Stimulated activated CD8-positive, alpha-beta memory T cell treated with anti-CD3 and anti-CD28 coated beads, Interleukin-4, amount 100 ng/mL, for 24 hours (primary cell): ENCODE measurements around the gene TMEM30B.

ENCODE experiments used
- DNase-seq: peaks from one replicate; pipeline ENCODE4 v3.0.0-alpha.2; 2020; ENCODE audit warnings: low read depth

Gene TMEM30B

GRCh38 chr14:61233436-61233956, 47.6 kb downstream of the TMEM30B start:
- DNase-seq, result no peak

DNA sequence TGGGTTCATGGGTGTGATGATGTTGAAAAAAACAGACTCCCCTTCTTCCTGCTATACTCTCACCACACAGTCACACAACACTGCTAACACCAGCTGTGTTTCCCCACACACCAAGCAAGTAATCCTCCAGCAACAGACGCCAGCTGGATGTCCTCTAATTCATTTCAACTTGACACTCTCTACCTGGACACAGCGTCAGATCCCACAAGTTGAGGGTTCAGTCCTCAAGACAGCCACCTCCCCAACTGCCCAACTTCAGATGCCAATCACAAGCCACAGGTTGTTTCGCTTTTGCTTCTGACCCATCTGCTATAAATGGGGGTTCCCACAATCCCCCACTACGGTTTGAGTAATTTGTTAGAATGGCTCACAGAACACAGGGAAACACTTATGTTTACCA, 49.3 kb downstream of the TMEM30B start:
- DNase-seq, result no peak

DNA sequence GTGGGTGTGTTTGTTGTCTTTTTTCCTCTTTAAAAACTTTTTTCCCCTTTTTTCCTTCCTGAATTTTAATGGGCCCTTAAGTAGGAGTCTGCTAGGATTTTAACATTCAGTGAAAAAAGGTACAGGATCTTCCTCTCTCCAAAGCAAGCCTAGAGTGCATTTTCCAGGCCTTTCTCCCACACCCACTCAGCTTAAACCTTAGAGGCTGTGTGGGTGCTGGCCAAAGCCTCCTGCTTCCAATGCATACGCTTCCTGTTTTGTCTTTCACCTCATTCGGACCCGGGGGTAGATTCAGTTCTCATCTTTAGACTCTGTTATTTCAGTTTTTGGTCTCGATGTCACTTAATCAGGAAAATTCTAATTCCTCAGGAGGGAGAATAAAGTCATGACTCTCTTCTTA, 51.2 kb downstream of the TMEM30B start:
- DNase-seq, result no peak

DNA sequence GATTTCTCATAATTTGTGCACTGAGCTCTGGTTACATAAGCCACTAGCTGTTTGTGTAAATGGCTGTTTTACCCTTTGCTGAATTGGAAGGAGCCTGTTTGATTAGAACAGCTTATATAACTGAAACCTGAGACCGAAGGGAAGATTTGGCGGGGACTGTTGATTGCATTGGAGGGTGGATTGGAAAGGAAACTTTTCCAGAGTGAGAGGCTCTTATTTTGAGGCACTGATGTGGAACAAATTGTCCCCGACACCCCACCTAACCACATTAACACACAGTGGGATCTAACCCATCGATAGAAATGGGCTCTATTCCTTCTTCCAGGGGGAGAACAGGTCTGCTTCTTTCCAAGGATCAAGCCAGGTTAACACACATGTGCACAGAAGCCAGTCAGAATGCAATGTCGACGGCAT, 51.7 kb downstream of the TMEM30B start:
- DNase-seq, result no peak

DNA sequence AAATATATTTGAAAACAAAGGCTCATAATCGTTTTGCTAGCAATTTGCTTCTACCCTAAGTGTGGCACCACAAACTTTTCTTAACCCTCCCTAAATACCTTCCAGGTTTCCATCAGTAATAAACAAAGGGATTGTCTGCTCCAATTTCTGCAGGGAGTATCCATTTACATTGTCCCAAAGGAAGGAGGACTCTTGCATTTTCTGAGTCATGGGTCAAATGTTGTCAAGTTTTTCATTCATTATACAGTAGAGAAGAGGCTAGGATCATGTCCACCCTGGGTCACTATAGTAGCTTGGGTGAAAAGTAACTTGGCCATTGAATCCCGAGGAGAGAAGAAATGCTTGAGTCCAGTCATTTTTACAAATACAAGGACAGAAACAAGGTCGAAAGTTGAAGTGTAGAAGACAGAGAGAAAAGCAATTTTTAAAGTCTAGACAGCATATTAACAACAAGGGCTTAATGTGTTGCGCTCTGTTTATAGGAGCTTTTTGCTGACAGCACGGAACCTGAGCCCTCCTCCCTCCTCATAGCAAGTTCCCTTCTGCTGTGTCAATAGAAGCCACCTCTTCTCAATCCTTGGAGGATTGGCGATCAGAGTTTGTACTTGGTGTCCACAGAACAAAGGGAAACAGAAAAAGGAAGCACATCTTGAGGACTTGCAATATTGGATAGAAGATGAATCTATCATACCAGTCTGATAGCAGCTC, 53.1 kb downstream of the TMEM30B start:
- DNase-seq, result no peak
